DMS53 (cell line): Measurements from ENCODE around the gene RAB8B.

Experiments
- DNase-seq: peaks from one replicate; lab custom pipeline; 2025; lab: John Stamatoyannopoulos, UW

Gene RAB8B

DNA sequence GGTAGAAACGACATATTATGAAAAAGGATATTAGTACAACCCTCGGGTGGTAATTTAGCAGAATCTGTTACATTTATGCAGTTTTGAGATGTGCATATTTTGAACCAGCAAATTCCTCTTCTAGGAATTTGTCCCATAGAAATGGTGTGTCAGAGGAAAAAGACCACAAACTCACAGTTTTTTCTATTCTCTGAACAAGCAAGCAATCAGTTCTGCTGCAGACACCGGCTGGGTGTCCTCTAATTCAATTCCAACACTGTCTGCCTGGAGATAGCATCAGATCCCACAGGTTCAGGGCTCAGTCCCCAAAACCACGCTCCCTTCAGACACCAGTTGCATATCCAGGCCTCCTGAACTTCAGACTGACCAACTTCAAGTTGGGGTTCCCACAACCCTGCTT lies 124.4 kb downstream of the RAB8B start:
- no peak for DNase-seq

DNA sequence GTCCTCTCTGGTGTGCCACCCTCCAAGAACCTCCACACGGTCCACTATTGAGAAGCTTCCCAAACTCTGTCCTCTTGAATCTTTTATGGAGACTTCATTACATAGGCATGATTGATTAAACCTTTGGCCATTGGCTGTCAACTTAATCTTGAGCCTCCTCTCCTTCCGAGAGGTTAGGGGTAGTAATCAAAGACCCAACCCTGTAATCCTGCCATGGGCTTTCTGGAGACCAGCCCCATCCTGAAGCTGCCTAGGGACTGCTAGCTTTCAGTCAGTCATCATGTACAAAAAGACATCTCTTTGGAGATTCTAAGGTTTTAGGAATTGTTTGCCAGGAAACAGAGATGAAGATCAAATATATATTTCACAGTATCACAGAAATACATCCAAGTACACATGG lies 125.0 kb downstream of the RAB8B start:
- no peak for DNase-seq
